AG08395 (cell line): Measurements from ENCODE around the gene PCDHGA4.
"Not testable (repeated sequence)": the region's sequence is repeated elsewhere in the genome, so short reads cannot be mapped to it uniquely, and the experiment has no call there.

Source experiments
- DNase-seq: peaks from one replicate; pipeline ENCODE4 v3.0.0; 2012; ENCODE audit warnings: mixed read lengths, low spot score

The PCDHGA4 gene

DNA sequence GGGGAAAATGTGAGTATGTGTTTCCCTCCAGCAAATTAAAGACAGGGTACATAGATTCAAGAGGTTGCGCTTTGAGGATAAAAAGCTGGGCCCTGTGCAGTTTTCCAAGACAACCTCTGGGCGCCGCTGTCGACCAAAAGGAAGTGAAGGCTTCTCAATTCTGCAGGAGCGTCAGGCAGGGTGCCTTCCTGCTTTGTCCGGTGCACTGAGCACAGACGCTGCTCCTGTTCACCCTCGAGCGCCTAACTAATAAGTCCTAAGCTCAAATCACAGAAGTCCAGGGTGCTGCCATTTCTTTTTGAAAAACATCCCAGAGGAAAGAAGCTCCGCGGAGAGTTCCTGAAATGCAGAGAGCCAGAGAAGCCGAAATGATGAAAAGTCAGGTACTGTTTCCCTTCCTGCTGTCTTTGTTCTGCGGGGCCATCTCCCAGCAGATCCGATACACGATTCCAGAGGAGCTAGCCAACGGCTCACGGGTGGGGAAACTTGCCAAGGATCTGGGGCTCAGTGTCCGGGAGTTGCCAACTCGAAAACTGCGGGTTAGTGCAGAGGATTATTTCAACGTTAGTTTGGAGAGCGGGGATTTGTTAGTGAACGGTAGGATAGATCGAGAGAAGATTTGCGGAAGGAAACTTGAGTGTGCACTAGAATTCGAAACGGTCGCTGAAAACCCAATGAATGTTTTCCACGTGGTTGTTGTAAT is 4.8 kb upstream of the PCDHGA4 start, which contains the start of gene PCDHGB1:
Gene PCDHGB1 (plus strand): TSS at position 183 of the 703 bp plus-strand sequence. CDS start 162 bp downstream, at position 345.
- peak; percentile 66 for DNase-seq

DNA sequence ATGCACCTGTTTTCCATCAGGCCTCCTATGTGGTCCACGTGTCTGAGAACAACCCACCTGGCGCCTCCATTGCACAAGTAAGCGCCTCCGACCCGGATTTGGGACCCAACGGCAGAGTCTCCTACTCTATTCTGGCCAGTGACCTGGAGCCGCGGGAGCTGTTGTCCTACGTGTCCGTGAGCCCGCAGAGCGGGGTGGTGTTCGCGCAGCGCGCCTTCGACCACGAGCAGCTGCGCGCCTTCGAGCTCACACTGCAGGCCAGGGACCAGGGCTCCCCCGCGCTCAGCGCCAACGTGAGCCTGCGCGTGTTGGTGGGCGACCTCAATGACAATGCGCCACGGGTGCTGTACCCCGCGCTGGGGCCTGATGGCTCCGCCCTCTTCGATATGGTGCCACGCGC is 3.2 kb upstream of the PCDHGA4 start:
- no peak for DNase-seq

DNA sequence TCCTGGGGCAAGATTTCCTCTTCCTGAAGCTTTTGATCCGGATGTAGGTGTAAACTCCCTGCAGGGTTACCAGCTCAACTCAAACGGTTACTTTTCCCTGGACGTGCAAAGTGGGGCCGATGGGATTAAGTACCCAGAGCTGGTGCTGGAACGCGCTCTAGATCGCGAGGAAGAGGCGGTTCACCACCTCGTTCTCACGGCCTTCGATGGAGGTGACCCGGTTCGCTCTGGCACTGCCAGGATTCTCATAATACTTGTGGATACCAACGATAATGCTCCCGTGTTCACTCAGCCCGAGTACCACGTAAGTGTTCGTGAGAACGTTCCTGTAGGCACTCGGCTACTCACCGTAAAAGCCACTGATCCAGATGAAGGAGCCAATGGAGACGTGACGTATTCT is 820 bp downstream of the PCDHGA4 start:
- no peak for DNase-seq

DNA sequence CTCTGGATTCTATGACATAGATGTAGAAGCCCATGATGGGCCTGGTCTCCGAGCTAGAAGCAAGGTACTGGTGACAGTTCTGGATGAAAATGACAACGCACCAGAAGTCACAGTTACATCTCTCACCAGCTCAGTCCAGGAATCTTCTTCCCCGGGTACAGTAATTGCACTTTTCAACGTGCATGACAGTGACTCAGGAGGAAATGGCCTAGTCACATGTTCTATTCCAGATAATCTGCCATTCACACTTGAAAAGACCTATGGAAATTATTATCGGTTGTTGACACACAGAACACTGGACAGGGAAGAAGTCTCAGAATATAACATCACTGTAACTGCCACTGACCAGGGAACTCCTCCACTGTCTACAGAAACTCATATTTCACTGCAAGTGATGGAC is 1.3 kb downstream of the PCDHGA4 start:
- DNase-seq: no peak

DNA sequence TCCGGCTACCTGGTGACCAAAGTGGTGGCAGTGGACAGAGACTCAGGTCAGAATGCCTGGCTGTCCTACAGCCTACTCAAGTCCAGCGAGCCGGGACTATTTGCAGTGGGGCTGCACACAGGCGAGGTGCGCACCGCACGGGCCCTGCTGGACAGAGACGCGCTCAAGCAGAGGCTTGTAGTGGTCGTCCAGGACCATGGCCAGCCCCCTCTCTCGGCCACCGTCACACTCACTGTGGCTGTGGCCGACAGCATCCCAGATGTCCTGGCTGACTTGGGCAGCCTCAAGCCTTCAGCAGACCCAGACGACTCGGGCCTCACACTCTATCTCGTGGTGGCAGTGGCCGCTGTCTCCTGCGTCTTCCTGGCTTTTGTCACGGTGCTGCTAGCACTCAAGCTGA is 2.1 kb downstream of the PCDHGA4 start:
- DNase-seq: no peak

DNA sequence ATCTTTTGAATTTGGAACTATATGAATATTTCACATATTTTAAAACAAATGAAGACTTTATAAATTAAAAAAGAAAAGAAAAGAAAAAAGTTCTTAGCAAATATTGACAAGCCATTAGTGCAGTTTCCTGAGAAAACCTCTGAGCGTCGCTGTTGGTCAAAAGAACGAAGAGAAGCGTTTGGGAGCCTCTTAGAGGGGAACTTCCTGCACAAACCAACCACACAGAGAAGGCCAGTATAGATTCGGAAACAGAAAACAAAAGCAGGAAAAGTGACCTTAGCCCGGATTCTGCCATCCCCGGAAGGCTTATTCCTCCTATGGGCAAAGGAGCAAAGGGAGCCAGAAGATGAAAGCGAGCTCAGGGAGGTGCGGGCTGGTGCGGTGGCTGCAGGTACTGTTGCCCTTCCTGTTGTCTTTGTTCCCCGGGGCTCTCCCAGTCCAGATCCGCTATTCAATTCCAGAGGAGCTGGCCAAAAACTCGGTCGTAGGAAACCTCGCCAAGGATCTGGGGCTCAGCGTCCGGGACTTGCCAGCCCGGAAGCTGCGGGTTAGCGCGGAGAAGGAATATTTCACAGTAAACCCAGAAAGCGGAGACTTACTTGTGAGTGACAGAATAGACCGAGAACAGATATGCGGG is 5.1 kb downstream of the PCDHGA4 start, which contains the start of gene PCDHGB2:
Gene PCDHGB2 (plus strand): TSS at position 205 of the 637 bp plus-strand sequence. CDS start 142 bp downstream, at position 347.
- DNase-seq: peak; percentile 58

DNA sequence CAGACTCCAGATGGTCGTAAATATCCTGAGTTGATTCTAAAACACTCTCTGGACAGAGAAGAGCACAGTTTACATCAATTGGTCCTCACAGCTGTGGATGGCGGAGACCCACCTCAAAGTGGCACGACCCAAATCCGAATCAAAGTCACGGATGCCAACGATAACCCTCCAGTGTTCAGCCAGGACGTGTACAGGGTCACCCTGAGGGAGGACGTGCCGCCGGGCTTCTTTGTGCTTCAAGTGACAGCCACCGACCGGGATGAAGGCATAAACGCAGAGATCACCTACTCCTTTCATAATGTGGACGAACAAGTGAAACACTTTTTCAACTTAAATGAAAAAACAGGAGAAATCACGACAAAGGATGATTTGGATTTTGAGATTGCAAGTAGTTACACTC is 5.9 kb downstream of the PCDHGA4 start:
- DNase-seq: no peak

DNA sequence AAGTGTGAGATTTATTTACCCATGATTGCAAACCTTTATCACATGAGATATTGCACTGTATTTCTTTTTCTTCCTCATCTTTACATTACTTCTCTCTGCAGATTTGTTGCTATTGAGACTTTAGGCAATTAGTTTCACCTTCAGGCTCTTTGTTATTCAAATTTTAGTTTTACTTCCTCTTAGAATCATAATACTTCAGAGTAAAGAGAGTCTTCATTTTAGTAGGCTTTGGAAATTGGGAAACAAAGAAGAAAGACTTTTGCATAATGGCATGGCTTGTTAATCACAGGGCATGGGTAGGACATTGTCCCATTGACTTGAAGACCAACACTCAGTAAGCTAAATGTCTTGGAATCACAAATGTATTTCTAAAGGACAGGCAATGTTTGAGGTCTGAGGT is 7.9 kb downstream of the PCDHGA4 start:
- no peak for DNase-seq

DNA sequence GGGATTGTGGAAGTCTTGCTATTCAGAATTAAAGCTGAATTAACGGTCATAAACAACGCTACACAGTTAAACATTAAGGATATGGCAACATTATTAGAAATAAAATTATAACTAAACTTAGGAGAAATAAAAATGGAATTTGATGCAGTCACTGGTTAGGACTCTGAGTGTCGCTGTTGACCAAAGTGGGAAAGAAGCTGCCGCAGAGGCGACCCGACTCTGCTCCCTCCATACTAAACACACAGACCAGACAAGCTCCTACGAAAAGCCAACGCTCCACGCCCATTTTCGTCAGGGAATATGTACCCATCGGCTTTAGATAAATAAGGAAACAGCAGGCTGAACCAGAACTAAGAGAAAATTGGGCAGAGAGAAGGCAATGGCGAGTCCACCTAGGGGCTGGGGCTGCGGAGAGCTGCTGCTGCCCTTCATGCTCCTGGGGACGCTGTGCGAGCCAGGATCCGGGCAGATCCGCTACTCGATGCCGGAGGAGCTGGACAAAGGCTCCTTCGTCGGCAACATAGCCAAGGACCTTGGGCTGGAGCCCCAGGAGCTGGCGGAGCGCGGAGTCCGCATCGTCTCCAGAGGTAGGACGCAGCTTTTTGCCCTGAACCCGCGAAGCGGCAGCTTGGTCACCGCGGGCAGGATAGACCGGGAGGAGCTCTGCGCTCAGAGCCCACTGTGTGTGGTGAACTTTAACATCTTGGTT is 9.3 kb downstream of the PCDHGA4 start, which contains the start of gene PCDHGA5:
Gene PCDHGA5 (plus strand): TSS at position 211 of the 709 bp plus-strand sequence. CDS start 169 bp downstream, at position 380.
- DNase-seq: peak; percentile 44

DNA sequence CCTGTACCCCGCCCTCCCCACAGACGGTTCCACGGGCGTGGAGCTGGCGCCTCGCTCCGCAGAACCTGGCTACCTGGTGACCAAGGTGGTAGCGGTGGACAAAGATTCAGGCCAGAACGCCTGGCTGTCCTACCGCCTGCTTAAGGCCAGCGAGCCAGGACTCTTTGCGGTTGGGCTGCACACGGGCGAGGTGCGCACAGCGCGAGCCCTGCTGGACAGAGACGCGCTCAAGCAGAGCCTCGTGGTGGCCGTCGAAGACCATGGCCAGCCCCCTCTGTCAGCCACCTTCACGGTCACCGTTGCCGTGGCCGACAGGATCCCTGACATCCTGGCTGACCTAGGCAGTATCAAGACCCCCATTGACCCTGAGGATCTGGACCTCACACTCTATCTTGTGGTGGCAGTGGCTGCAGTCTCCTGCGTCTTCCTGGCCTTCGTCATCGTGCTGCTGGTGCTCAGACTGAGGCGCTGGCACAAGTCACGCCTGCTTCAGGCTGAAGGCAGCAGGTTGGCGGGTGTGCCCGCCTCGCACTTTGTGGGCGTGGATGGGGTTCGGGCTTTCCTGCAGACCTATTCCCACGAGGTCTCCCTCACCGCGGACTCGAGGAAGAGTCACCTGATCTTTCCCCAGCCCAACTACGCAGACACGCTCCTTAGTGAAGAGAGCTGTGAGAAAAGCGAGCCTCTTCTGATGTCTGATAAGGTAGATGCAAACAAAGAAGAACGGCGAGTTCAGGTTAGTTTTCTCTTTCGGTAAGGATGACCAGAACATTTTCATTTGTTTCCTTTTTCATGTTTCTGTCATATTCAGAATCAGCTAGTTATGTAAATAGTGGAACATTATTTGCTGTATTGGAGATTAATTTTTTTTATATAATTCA is 11.4 kb downstream of the PCDHGA4 start:
- no peak for DNase-seq

DNA sequence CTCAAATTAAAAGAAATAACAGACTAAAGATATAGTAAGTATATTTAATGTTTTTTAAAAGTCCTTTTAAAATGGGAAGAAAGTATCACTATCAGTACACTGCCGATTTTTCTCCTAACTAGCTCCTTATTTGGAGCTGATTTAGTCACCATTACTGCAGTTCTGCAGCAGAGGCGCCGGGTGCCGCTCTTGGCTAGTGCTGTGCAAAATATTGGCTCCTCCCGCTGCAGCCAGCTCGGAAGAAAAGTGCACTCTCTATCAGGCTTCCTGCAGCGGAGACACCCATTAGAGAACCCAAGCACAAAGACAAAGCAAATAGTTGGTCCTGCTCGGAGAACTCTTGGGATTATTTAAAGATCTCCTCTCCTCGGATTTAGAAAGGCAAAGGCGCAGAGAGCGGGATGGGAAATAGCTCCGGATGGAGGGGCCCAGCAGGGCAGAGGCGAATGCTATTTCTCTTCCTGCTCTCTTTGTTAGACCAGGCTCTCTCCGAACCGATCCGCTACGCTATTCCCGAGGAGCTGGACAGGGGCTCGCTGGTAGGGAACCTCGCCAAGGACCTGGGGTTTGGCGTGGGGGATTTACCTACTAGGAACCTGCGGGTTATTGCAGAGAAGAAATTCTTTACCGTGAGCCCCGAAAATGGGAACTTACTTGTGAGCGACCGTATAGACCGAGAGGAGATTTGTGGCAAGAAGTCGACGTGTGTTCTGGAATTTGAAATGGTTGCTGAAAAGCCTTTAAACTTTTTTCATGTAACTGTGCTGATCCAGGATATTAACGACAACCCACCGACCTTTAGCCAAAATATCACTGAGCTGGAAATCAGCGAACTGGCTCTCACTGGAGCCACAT is 15.4 kb downstream of the PCDHGA4 start, which contains the start of gene PCDHGB3:
Gene PCDHGB3 (plus strand): TSS at position 249 of the 855 bp plus-strand sequence. CDS start 153 bp downstream, at position 402.
- DNase-seq: peak; percentile 69

DNA sequence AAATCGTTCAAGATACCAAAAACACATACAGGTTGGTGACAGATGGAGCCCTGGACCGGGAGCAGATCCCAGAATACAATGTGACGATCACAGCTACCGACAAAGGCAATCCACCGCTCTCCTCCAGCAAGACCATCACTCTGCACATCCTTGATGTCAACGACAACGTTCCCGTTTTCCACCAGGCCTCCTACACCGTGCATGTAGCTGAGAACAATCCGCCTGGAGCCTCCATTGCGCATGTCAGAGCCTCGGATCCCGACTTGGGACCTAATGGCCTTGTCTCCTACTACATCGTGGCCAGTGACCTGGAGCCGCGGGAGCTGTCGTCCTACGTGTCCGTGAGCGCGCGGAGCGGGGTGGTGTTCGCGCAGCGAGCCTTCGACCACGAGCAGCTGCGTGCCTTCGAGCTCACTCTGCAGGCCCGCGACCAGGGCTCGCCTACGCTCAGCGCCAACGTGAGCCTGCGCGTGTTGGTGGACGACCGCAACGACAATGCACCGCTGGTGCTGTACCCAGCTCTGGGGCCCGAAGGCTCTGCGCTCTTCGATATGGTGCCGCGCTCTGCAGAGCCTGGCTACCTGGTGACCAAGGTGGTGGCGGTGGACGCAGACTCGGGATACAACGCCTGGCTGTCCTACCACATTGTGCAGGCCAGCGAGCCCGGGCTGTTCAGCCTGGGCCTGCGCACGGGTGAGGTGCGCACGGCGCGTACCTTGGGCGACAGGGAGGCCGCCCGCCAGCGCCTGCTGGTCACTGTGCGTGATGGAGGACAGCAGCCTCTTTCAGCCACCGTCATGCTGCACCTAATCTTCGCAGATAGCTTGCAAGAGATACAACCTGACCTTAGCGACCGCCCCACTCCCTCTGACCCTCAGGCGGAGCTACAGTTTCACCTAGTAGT is 17.0 kb downstream of the PCDHGA4 start:
- no peak for DNase-seq

DNA sequence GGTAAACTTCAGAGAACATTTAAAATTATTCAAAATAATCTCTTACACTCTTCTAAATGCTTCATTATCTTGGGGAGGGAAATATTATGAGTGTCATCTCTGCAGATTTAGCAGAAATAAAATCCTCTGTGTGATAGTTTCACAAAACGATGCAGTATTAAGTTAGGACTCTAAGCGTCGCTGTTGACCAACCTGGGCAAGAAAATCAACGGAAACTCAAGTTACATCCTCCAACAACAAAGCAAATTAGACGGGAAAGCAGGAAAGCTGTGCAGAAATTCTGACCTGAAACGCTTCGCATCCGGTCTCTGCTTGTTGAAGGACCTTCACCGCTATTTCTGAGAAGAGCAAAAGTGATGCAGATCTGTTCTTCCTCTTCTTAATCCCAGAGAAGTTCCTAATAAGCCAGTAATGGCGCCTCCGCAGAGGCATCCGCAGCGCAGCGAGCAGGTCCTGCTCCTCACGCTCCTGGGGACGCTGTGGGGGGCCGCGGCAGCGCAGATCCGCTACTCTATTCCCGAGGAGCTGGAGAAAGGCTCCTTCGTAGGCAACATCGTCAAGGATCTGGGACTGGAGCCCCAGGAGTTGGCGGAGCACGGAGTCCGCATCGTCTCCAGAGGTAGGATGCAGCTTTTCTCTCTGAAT is 19.0 kb downstream of the PCDHGA4 start, which contains the start of gene PCDHGA6:
Gene PCDHGA6 (plus strand): TSS at position 219 of the 645 bp plus-strand sequence. CDS start 193 bp downstream, at position 412.
- no peak for DNase-seq

DNA sequence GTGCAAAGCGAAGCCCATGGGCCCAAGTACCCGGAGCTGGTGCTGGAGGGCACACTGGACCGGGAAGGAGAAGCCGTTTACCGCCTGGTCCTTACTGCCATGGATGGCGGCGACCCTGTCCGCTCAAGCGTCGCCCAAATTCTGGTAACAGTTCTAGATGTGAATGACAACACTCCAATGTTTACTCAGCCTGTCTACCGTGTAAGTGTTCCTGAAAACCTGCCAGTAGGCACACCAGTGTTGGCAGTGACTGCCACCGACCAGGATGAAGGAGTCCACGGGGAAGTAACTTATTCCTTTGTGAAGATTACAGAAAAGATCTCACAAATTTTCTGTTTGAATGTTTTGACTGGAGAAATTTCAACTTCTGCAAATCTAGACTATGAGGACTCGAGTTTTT is 19.8 kb downstream of the PCDHGA4 start:
- DNase-seq: no peak

DNA sequence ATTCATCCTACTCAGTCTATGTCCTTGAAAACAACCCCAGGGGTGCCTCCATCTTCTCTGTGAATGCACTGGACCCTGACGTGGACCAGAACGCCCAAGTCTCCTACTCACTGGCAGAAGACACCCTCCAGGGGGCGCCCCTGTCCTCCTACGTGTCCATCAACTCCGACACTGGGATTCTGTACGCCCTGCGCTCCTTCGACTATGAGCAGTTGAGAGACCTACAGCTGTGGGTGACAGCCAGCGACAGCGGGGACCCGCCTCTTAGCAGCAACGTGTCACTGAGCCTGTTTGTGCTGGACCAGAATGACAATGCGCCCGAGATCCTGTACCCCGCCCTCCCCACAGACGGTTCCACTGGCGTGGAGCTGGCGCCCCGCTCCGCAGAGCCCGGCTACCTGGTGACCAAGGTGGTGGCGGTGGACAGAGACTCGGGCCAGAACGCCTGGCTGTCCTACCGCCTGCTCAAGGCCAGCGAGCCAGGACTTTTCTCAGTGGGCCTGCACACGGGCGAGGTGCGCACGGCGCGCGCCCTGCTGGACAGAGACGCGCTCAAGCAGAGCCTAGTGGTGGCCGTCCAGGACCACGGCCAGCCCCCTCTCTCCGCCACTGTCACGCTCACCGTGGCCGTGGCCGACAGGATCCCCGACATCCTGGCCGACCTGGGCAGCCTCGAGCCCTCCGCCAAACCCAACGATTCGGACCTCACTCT is 20.8 kb downstream of the PCDHGA4 start:
- not testable (repeated sequence) for DNase-seq

DNA sequence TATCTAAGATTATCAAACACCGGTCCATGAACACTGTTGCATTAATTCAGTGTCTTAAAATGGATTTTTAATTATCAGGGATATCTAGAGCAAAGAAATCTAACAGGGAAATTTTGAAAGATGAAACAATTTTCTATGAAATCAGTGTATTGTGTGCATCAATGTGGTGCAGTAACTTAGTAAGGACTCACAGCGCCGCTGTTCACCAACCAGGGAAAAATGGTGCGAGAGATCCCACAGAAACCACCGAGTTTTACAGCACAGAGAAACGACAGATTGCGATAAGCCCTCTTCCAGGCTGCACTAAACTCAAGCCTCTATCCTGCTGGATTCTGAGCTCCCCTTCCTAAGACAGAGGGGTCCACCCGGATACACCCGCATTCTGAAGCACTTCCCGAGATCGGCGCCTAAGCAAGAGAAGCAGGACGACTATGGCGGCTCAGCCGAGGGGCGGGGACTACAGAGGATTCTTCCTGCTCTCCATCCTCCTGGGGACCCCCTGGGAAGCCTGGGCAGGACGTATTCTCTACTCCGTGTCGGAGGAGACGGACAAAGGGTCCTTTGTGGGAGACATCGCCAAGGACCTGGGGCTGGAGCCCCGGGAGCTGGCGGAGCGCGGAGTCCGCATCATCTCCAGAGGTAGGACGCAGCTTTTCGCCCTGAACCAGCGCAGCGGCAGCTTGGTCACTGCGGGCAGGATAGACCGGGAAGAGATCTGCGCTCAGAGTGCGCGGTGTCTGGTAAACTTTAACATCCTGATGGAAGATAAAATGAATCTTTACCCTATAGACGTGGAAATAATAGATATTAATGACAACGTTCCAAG is 27.9 kb downstream of the PCDHGA4 start, which contains the start of gene PCDHGA7:
Gene PCDHGA7 (plus strand): TSS at position 274 of the 826 bp plus-strand sequence. CDS start 158 bp downstream, at position 432.
- peak; percentile 42 for DNase-seq

DNA sequence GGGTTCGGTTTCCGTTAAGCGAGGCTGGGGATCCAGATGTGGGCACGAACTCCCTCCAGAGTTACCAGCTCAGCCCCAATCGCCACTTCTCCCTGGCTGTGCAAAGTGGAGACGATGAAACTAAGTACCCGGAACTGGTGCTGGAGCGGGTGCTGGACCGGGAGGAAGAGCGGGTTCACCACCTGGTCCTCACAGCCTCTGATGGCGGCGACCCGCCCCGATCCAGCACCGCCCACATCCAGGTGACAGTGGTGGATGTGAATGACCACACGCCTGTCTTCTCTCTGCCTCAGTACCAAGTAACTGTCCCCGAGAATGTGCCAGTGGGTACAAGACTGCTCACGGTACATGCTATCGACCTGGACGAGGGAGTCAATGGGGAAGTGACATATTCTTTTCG is 28.5 kb downstream of the PCDHGA4 start:
- DNase-seq: no peak
